ENCODE measurements around the gene HOXB4.
"Not testable (repeated sequence)": the region's sequence is repeated elsewhere in the genome, so short reads cannot be mapped to it uniquely, and the experiment has no call there.

The HOXB4 gene

DNA sequence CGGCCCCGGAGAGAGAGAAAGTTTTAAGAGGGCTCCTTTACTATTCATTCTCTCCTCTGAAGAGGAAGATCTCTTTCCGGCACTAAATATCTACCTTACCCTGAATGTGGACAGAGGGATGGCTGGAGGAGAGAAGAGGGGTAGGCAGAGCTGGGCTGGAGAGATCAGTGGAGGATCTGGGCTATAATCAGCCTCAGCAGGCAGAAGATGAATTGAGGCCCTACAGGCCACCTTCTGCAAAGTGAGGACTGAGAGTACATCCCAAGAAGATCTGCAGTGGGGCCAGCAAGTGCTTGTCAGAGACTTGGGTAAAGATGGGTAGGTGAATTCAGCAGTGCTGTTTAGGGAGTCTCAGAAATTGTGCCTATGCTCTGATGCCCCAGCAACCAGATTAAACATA is 40.8 kb downstream of the HOXB4 start:
- Histone ChIP-seq H3K27ac (ENCODE audit: low read length) (no peak overlapping the region), H3K27me3 (replicated peaks; ENCODE audit: insufficient read depth, low read length) (peaks cover 7% of the 10 kb centered on the region), H3F3A (ENCODE audit: insufficient read depth, low read length) (no peaks in the 10 kb centered on the region), H3K9ac (ENCODE audit: low read length) (no peak overlapping the region), H3K4me3 (ENCODE audit: low read length) (no peak overlapping the region), H3K9me2 (replicated peaks; ENCODE audit: insufficient read depth, low read length) (no peaks in the 10 kb centered on the region), H3K79me2 (ENCODE audit: low read length) (no peaks in the 10 kb centered on the region), H3K9me3 (replicated peaks; ENCODE audit: insufficient read depth, low read length) (no peaks in the 10 kb centered on the region), H4K20me1 (ENCODE audit: insufficient read depth, low read length) (no peaks in the 10 kb centered on the region), H3K4me2 (ENCODE audit: low read depth, low read length) (no peak overlapping the region), H3K36me3 (replicated peaks; ENCODE audit: insufficient read depth, low read length) (no peaks in the 10 kb centered on the region), H2AFZ (ENCODE audit: low read length) (no peak overlapping the region), H3K4me1 (ENCODE audit: low read length) (no peaks in the 10 kb centered on the region)
- DNase-seq = no peak
- TF ChIP-seq EZH2phosphoT487 (IDR thresholded peaks at IDR 0.05; ENCODE audit: low read length) (no peak), EZH2 (optimal IDR thresholded peaks at IDR 0.05; ENCODE audit: low read depth, low read length) (no peak)
- TF ChIP-seq, protein P1, sequence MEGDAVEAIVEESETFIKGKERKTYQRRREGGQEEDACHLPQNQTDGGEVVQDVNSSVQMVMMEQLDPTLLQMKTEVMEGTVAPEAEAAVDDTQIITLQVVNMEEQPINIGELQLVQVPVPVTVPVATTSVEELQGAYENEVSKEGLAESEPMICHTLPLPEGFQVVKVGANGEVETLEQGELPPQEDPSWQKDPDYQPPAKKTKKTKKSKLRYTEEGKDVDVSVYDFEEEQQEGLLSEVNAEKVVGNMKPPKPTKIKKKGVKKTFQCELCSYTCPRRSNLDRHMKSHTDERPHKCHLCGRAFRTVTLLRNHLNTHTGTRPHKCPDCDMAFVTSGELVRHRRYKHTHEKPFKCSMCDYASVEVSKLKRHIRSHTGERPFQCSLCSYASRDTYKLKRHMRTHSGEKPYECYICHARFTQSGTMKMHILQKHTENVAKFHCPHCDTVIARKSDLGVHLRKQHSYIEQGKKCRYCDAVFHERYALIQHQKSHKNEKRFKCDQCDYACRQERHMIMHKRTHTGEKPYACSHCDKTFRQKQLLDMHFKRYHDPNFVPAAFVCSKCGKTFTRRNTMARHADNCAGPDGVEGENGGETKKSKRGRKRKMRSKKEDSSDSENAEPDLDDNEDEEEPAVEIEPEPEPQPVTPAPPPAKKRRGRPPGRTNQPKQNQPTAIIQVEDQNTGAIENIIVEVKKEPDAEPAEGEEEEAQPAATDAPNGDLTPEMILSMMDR (IDR thresholded peaks at IDR 0.05; ENCODE audit: low read length) = no peak

DNA sequence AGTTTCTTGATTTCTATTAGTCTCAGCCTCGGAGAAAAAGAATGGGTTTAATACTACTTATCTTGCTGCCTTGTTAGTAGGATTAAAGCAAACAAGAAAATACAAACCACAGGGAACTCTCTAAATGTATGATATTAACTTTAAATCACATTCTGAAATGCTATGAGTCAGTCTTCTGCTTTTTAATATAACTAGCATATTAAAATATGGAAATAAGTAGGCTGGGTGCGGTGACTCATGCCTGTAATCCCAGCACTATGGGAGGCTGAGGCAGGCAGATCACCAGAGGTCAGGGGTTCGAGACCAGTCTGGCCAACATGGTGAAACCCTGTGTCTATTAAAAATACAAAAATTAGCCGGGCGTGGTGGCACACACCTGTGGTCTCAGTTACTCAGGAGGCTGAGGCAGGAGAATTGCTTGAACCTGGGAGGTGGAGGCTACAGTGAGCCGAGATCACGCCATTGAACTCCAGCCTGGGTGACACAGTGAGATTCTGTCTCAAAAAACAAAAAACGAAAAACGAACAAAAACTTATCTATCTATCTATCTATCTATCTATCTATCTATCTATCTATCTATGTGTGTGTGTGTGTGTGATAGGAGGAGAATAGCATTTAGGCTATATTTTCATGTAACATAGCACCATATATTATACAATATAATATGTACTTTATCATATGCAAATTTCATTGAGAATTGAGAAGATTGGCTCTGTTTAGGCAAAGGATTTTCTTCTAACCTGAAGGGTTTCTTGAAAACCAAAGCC is 42.2 kb downstream of the HOXB4 start:
- H3K9me3 ChIP-seq (replicated peaks; ENCODE audit: insufficient read depth, low read length); H3K9ac ChIP-seq (ENCODE audit: low read length); H3K4me1 ChIP-seq (ENCODE audit: low read length); H3F3A ChIP-seq (ENCODE audit: insufficient read depth, low read length); H2AFZ ChIP-seq (ENCODE audit: low read length); H3K36me3 ChIP-seq (replicated peaks; ENCODE audit: insufficient read depth, low read length); H4K20me1 ChIP-seq (ENCODE audit: insufficient read depth, low read length); H3K27ac ChIP-seq (ENCODE audit: low read length); H3K4me3 ChIP-seq (ENCODE audit: low read length); H3K79me2 ChIP-seq (ENCODE audit: low read length); H3K4me2 ChIP-seq (ENCODE audit: low read depth, low read length); H3K27me3 ChIP-seq (replicated peaks; ENCODE audit: insufficient read depth, low read length); H3K9me2 ChIP-seq (replicated peaks; ENCODE audit: insufficient read depth, low read length); DNase-seq: not testable (repeated sequence)

DNA sequence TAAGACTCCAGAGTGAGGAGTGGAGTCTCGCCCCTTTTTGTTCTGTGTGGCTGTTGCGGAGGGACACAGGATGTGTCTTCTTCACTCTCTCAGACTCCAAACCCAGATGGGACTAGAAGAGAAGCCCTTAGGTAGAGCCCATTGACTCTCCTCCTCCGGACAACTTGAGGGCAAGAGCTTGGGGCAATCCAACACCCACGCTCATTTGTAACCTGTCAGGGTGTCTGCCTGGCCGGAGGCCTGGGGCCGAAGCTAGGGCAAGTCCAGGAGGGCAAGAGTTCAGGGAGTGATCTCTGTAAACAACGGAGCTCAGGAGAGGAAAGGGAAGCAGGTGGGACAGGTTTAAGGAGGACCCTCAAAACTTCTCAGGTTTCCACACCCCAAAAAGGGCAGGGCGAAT is 45.9 kb downstream of the HOXB4 start:
- Histone ChIP-seq H3K9ac (ENCODE audit: low read length) (no peak overlapping the region), H3K27ac (ENCODE audit: low read length) (no peak overlapping the region), H3K36me3 (replicated peaks; ENCODE audit: insufficient read depth, low read length) (no peaks in the 10 kb centered on the region), H2AFZ (ENCODE audit: low read length) (no peak overlapping the region), H3K4me2 (ENCODE audit: low read depth, low read length) (no peak overlapping the region), H3K9me2 (replicated peaks; ENCODE audit: insufficient read depth, low read length) (no peaks in the 10 kb centered on the region), H3K4me3 (ENCODE audit: low read length) (no peak overlapping the region), H3K4me1 (ENCODE audit: low read length) (no peaks in the 10 kb centered on the region), H3K27me3 (replicated peaks; ENCODE audit: insufficient read depth, low read length) (no peaks in the 10 kb centered on the region), H3F3A (ENCODE audit: insufficient read depth, low read length) (no peaks in the 10 kb centered on the region), H3K79me2 (ENCODE audit: low read length) (no peaks in the 10 kb centered on the region), H3K9me3 (replicated peaks; ENCODE audit: insufficient read depth, low read length) (no peaks in the 10 kb centered on the region), H4K20me1 (ENCODE audit: insufficient read depth, low read length) (no peaks in the 10 kb centered on the region)
- TF ChIP-seq EZH2phosphoT487 (IDR thresholded peaks at IDR 0.05; ENCODE audit: low read length) = no peak
- TF ChIP-seq, protein P1 (IDR thresholded peaks at IDR 0.05; ENCODE audit: low read length) = no peak
- no peak for TF ChIP-seq EZH2 (optimal IDR thresholded peaks at IDR 0.05; ENCODE audit: low read depth, low read length)
- DNase-seq = no peak

DNA sequence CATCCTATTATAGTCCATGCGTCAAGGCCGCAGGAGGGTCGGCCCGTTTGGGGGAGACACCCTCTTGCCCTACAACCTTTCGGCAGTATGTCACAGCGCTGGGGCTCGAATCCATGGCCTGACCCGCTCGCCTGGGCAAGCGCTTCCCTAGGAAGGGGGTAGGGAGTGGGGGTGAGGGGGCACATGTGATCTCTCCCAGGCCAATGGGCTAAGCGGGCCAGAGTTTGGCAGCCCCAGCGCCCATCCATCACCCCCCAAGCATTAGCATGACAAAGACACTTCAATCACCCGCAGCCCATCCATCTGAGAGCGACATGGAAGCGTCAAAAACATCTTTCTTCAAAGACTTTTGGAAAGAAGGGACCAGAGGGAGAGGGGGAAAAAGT is 47.3 kb downstream of the HOXB4 start, which contains the start of gene HOXB1:
TSS of gene HOXB1 (minus strand) at position 125 of the 386 bp plus-strand sequence. CDS start at position 18, 107 bp downstream.
- Histone ChIP-seq H3K79me2 (ENCODE audit: low read length) (no peaks in the 10 kb centered on the region), H3K4me2 (ENCODE audit: low read depth, low read length) (no peak within 1 kb of the TSS), H3K36me3 (replicated peaks; ENCODE audit: insufficient read depth, low read length) (no peaks in the 10 kb centered on the region), H4K20me1 (ENCODE audit: insufficient read depth, low read length) (no peaks in the 10 kb centered on the region), H2AFZ (ENCODE audit: low read length) (0 out of 2 replicates have a peak within 1 kb of the TSS, but pooled peaks have one; percentile 11), H3F3A (ENCODE audit: insufficient read depth, low read length) (no peaks in the 10 kb centered on the region), H3K9me2 (replicated peaks; ENCODE audit: insufficient read depth, low read length) (no peaks in the 10 kb centered on the region), H3K9me3 (replicated peaks; ENCODE audit: insufficient read depth, low read length) (no peaks in the 10 kb centered on the region), H3K4me3 (ENCODE audit: low read length) (no peak within 1 kb of the TSS), H3K27me3 (replicated peaks; ENCODE audit: insufficient read depth, low read length) (no peaks in the 10 kb centered on the region), H3K27ac (ENCODE audit: low read length) (no peak within 1 kb of the TSS), H3K4me1 (ENCODE audit: low read length) (no peaks in the 10 kb centered on the region), H3K9ac (ENCODE audit: low read length) (no peak within 1 kb of the TSS)
- TF ChIP-seq EZH2 (optimal IDR thresholded peaks at IDR 0.05; ENCODE audit: low read depth, low read length) (no peak), EZH2phosphoT487 (IDR thresholded peaks at IDR 0.05; ENCODE audit: low read length) (no peak)
- TF ChIP-seq, protein P1 (IDR thresholded peaks at IDR 0.05; ENCODE audit: low read length) = no peak
- DNase-seq = no peak

Data from MM.1S (cell line).